Mucosa of descending colon (tissue), 3 donors: ENCODE measurements around the gene MYLK. TPM values are rescaled to one million over a fixed set of nuclear protein-coding genes. Genes with fewer than 3 reads are reported as not detected.

Experiments
- ATAC-seq: fragments of 200-7000 bp; cut with Tn5 transposase; one replicate; pipeline ENCODE4 v1.9.1; 2020; ENCODE audit warnings: mild to moderate bottlenecking, moderate library complexity
- DNase-seq, 3 donors: peaks; one replicate each; pipeline ENCODE4 v3.0.0-alpha.2; 2020
- H3K36me3 ChIP-seq: fragments of 200-600 bp; one replicate; pipeline ENCODE4 v1.8.0; 2021; ENCODE audit warnings: low read depth, mild to moderate bottlenecking
- H3K4me1 ChIP-seq: fragments of 200-600 bp; one replicate; pipeline ENCODE4 v1.8.0; 2021; ENCODE audit warnings: low read depth, mild to moderate bottlenecking
- H3K4me3 ChIP-seq: fragments of 200-600 bp; one replicate; pipeline ENCODE4 v1.8.0; 2021; ENCODE audit warnings: mild to moderate bottlenecking
- H3K9me3 ChIP-seq: fragments of 200-600 bp; one replicate; pipeline ENCODE4 v1.8.0; 2021; ENCODE audit warnings: mild to moderate bottlenecking
- intact Hi-C, 2 donors: fragments of 100-400 bp; cut with DNase I in 1 of 2; cut with micrococcal nuclease in 1 of 2; formaldehyde crosslinking; loops; one replicate each; pipeline versions ENCODE4 v1.11.0 to v1.11.1; 2022; cut with DNase I, micrococcal nuclease
- total RNA-seq, 3 donors: library from RNA; stranded (reverse); fragmentation: NEBNext Ultra II Directional in 2 of 3; extraction: Animal tissue kit (Norgen Biotek cat#: 25700) in 2 of 3; gene quantifications; one replicate each; pipeline versions ENCODE4 v1.2.1 to v1.2.4, GENCODE V29; 2021 to 2023
- TF ChIP-seq, protein P1 (sequence below): fragments of 200-600 bp; IDR thresholded peaks from one replicate; pipeline ENCODE4 v1.8.0; 2022; ENCODE audit warnings: antibody characterized with exemption, mild to moderate bottlenecking
- donor health status: DM: no; HTN: no; CAD: no; lungs with moderate emphysema.
- donor health status: DM: no; HTN: no; CAD: no.
- donor health status: DM: no; HTN: yes; CAD: no.

Gene MYLK
- total RNA-seq, 3 donors from 2014 or later: 157 to 1,614 (median 175) TPM

DNA sequence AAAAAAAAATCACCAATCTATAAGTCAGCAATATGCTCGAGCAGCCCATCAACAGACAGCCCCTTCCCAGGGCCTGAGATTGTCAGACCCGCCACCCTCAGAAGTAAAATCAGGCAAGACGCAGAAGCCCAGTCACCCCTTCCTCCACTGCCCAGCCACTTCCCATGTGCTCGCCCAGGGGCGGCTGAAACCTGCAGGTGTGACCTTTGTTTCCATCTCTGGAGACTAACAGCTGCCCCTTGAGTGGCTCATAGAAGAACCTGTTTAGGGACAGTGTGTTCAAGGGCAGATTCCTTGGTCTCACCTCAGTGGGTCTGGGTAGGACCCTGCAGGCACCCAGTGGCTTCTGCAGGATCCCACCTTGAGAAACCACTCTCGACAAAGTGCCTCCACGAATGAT, 105.6 kb downstream of the MYLK start:
- TF ChIP-seq, protein P1, sequence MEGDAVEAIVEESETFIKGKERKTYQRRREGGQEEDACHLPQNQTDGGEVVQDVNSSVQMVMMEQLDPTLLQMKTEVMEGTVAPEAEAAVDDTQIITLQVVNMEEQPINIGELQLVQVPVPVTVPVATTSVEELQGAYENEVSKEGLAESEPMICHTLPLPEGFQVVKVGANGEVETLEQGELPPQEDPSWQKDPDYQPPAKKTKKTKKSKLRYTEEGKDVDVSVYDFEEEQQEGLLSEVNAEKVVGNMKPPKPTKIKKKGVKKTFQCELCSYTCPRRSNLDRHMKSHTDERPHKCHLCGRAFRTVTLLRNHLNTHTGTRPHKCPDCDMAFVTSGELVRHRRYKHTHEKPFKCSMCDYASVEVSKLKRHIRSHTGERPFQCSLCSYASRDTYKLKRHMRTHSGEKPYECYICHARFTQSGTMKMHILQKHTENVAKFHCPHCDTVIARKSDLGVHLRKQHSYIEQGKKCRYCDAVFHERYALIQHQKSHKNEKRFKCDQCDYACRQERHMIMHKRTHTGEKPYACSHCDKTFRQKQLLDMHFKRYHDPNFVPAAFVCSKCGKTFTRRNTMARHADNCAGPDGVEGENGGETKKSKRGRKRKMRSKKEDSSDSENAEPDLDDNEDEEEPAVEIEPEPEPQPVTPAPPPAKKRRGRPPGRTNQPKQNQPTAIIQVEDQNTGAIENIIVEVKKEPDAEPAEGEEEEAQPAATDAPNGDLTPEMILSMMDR: no peak
- H3K9me3 ChIP-seq: no peaks in the 10 kb centered on the region
- H3K4me3 ChIP-seq: no peak overlapping the region
- DNase-seq (no peak), ATAC-seq (no peak)
- H3K36me3 ChIP-seq: no peaks in the 10 kb centered on the region
- peaks cover 28% of the 10 kb centered on the region for H3K4me1 ChIP-seq
- intact Hi-C loops: no loop called here

DNA sequence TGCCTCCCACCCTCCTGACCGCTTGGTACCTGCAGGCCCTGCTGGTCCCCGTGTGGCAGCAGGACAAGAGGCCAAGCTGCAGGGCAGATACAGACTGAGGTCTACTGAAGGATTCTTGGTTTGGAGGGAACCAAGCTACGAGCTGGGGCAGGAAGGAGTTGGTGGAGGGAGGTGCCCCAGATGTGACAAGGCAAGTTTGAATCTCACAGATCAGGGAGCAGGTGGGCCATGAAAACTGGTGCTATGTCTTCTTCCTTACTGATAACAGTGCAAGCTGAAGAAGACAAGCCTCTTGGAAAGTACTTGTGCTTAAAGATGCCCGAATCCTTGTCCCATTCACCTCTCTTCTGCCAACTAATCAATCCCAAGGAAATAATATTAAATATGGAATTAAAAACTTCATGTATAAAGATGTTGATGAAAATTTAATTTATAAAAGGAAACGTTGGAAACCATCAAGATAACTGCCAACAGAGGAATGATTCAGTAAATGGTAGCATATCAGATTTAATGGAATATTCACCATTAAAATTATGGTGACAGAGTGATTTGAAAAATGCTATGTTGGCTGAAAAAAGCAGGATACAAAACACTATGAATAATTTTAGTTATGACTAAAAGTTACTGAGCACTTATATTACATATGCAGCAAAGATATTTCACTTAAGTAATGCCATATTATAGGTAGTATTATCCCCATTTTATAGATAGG, 107.9 kb downstream of the MYLK start:
- no peak for DNase-seq
- Histone ChIP-seq H3K9me3 (no peaks in the 10 kb centered on the region), H3K4me3 (no peak overlapping the region), H3K36me3 (no peaks in the 10 kb centered on the region), H3K4me1 (peaks cover 13% of the 10 kb centered on the region)
- ATAC-seq: no peak
- TF ChIP-seq, protein P1: no peak
- intact Hi-C loops: no loop called here

DNA sequence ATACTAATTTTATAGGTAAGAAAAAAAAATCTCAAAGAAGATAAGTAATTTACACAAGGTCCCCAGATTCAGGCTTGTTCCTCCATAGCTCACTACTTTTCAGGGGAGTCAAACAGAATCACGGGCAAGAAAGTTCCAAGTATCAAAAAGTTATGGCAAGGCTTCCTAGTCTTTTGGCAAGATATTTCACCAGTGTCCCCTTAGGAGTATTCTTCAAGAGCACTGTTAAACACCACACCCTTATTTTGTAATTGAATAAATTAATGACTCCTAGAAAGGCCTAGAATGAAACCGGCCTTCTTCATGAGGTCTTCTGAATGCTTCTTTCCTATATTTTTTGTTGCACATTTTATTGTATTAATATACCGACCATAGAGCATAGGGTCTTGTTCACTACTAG, 109.7 kb downstream of the MYLK start:
- no peaks in the 10 kb centered on the region for H3K9me3 ChIP-seq
- no peak overlapping the region for H3K4me3 ChIP-seq
- H3K4me1 ChIP-seq: peaks cover 3% of the 10 kb centered on the region
- TF ChIP-seq, protein P1: no peak
- DNase-seq (no peak), ATAC-seq (no peak)
- no peaks in the 10 kb centered on the region for H3K36me3 ChIP-seq
- intact Hi-C loops: no loop called here

DNA sequence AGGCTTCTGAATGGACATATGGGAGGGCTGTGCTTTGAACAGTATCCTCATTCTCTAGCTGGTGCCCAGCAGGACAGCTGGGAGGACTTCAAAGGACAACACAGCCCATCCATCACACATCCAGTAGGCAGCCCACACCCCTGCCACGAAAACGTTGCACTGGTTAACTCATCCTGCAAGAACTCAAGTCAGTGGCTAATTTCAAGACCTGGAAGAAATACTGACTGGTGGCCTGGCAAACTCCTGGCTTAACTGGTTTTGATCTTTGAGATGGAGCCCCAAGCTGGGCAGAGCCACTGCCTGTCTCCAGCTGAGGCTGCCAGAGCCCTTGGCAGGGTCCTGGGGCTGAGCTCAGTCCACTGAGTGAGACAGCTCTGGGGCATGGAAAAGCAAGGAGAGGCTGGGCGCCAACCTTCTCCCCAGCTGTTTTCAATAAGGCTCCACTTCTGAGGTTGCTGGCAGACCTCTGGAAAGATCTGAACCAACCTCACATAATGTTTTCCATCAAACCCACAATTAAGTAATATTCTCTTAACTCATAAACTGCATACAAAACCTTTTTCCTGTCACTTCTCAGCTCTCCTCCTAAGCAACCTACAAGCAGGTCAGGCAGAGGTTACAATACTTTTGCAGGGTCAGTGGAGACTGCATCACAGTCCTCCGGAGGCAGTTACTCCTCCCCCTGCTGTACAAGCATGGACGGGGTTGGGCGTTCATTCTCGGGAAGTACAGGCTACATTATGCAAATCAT, 110.3 kb downstream of the MYLK start:
- intact Hi-C loops: no loop called here
- H3K9me3 ChIP-seq: no peaks in the 10 kb centered on the region
- TF ChIP-seq, protein P1: no peak
- no peak overlapping the region for H3K4me3 ChIP-seq
- peak; percentile 15 for ATAC-seq
- H3K36me3 ChIP-seq: no peaks in the 10 kb centered on the region
- no peak for DNase-seq
- H3K4me1 ChIP-seq: no peaks in the 10 kb centered on the region

DNA sequence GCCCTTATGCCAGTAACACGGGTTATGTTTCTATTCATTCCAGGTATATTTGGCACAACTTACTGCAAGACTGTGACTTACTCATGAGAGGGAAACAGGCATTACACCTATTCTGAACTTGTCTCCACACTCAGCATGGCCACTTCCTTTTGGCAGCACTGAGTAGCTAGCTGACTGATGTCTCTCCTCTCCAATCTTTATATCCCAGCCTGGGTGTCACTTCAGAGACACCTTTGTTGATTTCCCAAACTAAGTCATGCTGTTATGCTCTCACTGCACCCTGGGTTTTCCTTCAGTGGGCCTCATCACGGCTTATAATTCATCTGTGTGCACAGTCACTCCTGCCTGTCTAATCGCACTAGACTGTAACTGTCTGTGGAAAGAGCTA, 114.8 kb downstream of the MYLK start:
- intact Hi-C loops: no loop called here
- Histone ChIP-seq H3K36me3 (no peaks in the 10 kb centered on the region), H3K9me3 (no peaks in the 10 kb centered on the region), H3K4me3 (no peak overlapping the region), H3K4me1 (no peaks in the 10 kb centered on the region)
- TF ChIP-seq, protein P1: no peak
- ATAC-seq (peak; percentile 64), DNase-seq (no peak)
